Measurements from ENCODE around the gene LIPG.

GRCh38 chr18:49628881-49629795, 67.3 kb downstream of the LIPG start:
- TF ChIP-seq CTCF (IDR thresholded peaks at IDR 0.05) (peak in 1 of 3 experiments; percentile 25), POLR2A (IDR thresholded peaks at IDR 0.05; ENCODE audit: low read depth) (no peak), EP300 (IDR thresholded peaks at IDR 0.05) (no peak), POLR2AphosphoS5 (IDR thresholded peaks at IDR 0.05) (no peak)

All from esophagus muscularis mucosa (tissue), 4 donors.